ACHN (cell line): ENCODE measurements around the gene DNAJC5G.

ENCODE experiments used
- DNase-seq: peaks from one replicate; pipeline ENCODE4 v3.0.0-alpha.2; 2015
- in situ Hi-C: cut with HindIII; loops from 2 replicates; pipeline ENCODE4 v1.10.0; 2017; ENCODE audit warnings: low sequenced_read_pairs, low pct_ligation_motif_present, low pct_unique_long_range_greater_than_20kb

Gene DNAJC5G, protein sequence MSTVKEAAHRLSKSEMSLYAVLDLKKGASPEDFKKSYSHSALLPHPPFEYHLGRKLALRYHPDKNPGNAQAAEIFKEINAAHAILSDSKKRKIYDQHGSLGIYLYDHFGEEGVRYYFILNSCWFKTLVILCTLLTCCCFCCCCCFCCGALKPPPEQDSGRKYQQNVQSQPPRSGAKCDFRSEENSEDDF

DNA sequence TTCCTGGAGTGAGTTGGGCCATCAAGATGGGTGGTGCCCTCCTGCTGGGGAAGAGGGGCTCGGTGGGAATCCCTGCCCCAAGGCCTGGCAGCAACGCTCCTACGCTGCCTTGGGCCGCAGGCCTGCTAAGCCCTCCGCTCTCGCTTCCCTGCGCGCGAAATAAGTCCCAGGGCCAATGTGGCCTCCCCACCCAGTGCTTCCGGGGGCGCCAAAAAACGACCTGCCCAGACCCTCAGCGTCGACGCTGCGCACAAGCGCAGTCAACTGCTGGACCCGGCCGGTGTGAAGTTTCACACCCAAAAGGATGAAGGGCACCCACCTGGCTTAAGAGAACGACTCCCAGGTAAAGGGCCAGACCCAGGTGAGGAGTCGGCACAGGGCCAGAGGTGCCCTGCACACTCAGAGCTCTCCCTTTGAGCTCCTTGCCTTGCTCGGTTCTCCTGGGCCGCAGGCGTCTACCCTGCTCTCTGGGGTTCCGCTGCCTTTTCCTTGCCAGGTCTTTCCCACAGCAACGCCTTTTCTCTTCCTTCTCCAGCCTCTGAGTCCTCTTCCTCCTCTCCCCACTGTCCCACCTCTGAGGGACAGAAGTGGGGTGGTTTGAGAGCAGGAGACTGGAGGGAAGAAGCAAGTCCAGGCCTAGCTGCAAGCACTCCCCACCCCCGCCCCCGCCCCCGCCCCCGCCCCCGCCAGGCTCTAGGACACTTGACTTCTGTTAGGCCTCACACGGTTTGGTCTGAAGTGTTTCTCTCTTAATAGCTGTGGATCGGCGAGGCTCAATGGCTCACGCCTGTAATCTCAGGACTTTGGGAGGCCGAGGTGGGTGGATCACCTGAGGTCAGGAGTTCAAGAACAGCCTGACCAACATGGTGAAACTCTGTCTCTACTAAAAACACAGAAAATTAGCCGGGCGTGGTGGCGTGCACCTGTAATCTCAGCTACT lies at the start of gene DNAJC5G:
DNAJC5G (plus strand) TSS at position 223 of the 940 bp plus-strand sequence. CDS start 1,296 bp downstream, outside the sequence.
- DNase-seq = no peak
- in situ Hi-C loops = no loop called here

DNA sequence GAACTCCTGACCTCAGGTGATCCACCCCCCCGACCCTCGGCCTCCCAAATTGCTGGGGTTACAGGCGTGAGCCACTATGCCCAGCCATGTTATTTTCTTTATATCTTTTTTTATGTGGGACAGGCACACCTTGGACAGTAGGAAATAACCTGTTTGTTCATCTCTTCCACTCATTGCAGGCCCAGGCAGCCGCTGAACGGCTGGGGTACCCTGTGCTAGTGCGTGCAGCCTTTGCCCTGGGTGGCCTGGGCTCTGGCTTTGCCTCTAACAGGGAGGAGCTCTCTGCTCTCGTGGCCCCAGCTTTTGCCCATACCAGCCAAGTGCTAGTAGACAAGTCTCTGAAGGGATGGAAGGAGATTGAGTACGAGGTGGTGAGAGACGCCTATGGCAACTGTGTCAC lies 49.7 kb upstream of the DNAJC5G start:
- in situ Hi-C loops = no loop called here
- DNase-seq = no peak

DNA sequence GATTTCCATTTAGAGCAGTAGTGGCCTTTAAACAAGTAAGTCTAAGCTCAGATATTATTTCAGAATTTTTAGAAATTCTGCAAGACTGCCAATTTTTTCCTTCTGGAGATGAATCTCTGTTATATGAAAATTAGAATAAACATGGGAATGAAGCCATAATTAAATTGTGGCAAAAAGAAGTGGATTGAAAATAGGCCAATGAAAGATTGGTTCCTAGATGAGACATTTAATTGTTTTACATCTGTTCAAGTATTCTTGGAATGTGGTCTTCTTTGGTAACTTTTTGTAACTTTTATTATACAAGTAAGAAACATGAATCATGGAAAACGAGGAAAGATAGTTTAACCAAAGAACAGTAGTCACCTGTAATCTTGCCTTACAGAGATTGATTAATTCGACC lies 47.7 kb upstream of the DNAJC5G start:
- in situ Hi-C loops = no loop called here
- DNase-seq = no peak

DNA sequence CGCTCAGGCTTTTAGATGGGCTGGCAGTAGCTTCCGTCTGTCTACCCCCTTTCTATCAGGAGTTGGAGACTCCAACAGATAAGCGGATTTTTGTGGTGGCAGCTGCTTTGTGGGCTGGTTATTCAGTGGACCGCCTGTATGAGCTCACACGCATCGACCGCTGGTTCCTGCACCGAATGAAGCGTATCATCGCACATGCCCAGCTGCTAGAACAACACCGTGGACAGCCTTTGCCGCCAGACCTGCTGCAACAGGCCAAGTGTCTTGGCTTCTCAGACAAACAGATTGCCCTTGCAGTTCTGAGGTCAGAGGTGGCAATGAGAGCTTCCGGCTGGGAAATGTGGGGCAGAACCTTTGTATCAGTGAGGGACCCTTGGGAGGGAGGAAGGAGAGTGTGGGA lies 43.3 kb upstream of the DNAJC5G start:
- in situ Hi-C loops = no loop called here

DNA sequence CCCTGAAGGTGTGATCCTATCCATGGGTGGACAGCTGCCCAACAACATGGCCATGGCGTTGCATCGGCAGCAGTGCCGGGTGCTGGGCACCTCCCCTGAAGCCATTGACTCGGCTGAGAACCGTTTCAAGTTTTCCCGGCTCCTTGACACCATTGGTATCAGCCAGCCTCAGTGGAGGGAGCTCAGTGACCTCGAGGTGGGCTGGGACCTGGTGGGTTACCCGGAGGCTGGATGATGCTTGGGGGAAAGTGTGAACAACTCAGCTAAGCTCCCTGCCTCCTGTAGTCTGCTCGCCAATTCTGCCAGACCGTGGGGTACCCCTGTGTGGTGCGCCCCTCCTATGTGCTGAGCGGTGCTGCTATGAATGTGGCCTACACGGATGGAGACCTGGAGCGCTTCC lies 41.9 kb upstream of the DNAJC5G start:
- in situ Hi-C loops = no loop called here
- no peak for DNase-seq

More for the DNA sequence above, 43.3 kb upstream of the DNAJC5G start:
- no peak for DNase-seq

DNA sequence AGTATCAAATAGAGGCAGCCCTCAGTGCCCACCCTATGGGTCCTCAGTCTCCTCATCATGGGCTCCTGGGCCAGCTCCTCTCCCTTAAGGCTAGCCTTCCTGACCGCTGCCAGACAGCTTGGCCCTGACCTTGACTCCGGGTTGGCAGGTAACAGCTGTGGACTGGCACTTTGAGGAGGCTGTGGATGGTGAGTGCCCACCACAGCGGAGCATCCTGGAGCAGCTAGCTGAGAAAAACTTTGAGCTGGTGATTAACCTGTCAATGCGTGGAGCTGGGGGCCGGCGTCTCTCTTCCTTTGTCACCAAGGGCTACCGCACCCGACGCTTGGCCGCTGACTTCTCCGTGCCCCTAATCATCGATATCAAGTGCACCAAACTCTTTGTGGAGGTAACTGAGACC lies 39.1 kb upstream of the DNAJC5G start:
- in situ Hi-C loops = no loop called here
- no peak for DNase-seq

DNA sequence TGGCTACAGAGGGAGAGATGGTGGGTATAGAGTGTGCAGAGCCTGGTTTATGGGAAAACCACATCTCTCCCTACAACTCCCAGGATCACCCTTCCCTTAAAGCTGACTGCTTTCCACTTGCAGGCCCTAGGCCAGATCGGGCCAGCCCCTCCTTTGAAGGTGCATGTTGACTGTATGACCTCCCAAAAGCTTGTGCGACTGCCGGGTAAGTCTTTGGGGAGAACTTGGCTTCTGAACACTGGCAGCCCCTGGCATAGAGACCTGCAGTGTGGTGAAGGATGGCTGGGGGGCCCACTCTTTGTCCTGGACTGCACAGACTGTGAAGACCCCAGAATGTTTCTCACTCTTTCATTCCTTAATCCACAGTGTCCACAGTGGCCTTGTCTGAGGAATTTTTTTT lies 38.6 kb upstream of the DNAJC5G start:
- in situ Hi-C loops = no loop called here
- DNase-seq = no peak

DNA sequence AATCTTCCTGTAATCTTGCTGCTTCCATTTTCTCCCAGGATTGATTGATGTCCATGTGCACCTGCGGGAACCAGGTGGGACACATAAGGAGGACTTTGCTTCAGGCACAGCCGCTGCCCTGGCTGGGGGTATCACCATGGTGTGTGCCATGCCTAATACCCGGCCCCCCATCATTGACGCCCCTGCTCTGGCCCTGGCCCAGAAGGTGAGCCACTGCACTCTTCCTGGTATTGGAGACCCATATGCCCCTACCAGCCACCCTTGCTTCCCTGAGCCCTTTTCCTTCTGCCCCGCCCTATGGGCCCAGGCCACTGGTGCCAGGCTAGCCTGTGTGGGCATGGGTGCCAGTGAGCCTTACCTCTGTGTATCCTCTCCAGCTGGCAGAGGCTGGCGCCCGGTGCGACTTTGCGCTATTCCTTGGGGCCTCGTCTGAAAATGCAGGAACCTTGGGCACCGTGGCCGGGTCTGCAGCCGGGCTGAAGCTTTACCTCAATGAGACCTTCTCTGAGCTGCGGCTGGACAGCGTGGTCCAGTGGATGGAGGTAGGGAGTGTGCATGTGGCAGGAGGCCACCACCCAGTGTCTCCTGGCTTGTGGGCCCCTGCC lies 37.8 kb upstream of the DNAJC5G start:
- no peak for DNase-seq
- in situ Hi-C loops = no loop called here

DNA sequence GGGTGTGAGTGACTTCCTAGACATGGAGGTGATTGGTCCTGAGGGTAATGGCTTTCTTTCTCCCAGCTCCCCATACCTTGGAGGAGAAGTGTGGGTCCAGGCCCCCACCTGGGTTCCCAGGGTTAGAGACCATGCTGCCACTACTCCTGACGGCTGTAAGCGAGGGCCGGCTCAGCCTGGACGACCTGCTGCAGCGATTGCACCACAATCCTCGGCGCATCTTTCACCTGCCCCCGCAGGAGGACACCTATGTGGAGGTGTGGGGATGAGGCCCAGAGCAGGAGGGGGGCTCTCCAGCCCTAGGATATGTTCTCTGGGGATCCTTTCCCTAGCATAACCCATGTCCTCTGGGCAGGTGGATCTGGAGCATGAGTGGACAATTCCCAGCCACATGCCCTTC lies 36.3 kb upstream of the DNAJC5G start:
- in situ Hi-C loops = no loop called here
- no peak for DNase-seq

DNA sequence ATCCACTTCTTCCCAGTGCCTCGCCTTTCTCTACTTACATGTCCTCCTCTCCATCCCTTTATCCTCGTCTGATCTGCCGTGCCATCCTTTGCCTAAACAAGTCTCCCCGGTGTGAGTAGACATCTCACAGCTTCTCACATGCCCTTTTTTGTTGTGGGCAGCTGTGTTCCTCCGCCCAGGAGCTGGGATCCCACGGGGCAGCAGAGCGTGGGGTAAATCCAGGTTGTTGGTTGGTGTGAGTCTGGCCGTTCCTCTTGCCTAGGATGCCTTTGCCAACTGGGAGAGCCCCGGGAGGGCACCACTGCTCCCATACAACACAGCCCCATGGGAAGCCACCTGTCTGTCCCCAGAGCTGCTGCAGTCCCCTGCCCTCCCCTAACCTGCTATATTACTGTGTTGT lies 34.8 kb upstream of the DNAJC5G start:
- no peak for DNase-seq
- in situ Hi-C loops = no loop called here

DNA sequence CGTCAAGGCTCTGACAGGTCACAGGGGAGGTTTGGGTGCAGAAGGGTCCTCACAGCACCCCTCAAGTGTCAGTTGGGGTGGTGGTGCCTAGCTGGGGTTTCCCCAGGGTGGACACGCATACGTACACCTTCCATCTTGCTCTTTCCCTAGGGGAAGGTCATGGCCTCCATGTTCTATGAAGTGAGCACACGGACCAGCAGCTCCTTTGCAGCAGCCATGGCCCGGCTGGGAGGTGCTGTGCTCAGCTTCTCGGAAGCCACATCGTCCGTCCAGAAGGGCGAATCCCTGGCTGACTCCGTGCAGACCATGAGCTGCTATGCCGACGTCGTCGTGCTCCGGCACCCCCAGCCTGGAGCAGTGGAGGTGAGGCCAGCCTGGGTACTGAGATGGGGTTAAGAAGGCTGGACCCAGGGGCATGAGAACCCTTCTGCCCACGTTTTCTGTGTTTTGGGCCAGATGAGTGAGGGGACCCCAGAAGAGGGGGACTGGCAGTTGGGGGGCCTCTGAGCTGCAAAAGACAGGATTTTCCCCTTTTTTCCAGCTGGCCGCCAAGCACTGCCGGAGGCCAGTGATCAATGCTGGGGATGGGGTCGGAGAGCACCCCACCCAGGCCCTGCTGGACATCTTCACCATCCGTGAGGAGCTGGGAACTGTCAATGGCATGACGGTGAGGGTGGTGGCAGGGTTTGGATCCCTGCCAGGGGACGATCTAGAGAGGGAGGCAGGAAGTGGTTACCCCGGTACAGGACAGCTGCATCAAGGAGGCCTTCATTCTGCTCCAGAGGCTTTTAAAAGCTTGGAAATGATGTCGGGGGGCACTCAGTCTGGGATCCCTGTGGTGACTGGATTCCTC lies 33.2 kb upstream of the DNAJC5G start:
- in situ Hi-C loops = no loop called here
- DNase-seq = no peak

DNA sequence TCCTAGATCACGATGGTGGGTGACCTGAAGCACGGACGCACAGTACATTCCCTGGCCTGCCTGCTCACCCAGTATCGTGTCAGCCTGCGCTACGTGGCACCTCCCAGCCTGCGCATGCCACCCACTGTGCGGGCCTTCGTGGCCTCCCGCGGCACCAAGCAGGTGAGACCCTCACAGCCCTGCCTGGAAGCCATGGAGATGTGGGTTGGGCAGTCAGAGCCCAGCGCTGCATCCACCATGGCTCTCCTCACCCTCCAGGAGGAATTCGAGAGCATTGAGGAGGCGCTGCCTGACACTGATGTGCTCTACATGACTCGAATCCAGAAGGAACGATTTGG lies 32.6 kb upstream of the DNAJC5G start:
- DNase-seq = no peak
- in situ Hi-C loops = no loop called here

DNA sequence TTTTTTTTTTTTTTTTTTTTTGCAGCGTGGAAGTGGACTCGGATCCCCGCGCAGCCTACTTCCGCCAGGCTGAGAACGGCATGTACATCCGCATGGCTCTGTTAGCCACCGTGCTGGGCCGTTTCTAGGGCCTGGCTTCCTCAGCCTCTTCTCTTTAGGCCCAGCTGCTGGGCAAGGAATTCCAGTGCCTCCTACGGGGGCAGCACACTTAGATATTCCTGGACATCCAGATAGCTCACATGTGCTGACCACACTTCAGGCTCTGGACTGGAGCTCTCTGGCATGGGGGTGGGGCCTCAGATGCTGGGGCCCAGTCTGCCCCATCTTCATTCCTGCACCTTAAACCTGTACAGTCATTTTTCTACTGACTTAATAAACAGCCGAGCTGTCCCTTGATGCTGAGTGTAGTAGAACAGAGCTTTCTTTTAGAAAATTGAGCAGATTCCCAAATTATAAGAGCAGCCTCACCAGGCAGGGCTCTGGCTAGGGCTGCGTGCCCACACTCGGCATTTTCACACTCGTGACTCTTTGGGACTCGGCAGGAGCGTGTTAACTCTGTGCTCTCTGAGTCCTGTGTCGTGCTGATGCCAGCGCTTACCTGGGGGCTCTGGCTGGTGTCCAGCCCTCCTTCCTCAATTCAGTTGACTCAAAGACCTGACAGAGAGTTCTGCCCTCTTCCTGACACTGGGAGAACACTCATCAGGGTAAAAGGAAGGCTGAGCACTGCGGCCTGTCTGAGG lies 31.7 kb upstream of the DNAJC5G start:
- no peak for DNase-seq
- in situ Hi-C loops = no loop called here

DNA sequence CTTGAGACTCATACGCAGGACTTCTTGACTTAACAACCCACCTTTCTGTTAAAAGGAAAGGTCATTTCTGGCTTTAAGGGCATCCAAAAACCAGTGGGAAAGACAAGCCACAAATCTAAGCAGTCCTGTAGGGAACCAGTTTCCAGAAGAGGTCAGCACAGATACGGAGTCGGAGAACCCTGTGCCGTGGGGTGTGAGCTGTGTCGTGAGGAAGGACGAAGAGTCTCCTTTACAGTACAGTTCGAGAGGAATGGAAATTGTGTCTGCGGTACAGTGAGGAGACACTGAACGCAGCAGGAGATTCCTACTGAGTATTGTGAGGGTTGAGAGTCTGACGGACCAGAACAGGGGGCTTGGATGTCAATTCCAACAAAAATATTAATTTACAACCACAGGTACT lies 30.1 kb upstream of the DNAJC5G start:
- DNase-seq = no peak
- in situ Hi-C loops = no loop called here

DNA sequence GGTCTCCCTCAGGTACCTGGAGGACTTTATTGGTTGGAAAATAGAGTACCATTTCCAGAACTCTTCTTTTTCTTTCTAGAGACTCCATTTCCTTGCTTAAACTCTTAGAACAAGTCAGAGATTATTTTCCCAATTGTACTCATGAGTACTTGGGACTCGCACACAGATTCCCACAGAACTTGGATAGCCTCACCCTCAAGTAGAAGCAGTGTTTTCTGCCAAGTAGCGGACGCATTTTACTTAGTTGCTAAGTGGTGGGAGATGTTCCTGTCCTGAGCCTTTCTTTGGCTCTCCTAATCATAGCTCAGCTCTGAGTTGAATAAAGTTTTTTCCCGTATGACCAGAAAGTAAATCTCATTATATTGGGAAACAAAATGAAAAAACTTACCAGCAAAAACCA lies 29.6 kb upstream of the DNAJC5G start:
- in situ Hi-C loops = no loop called here
- DNase-seq = no peak

DNA sequence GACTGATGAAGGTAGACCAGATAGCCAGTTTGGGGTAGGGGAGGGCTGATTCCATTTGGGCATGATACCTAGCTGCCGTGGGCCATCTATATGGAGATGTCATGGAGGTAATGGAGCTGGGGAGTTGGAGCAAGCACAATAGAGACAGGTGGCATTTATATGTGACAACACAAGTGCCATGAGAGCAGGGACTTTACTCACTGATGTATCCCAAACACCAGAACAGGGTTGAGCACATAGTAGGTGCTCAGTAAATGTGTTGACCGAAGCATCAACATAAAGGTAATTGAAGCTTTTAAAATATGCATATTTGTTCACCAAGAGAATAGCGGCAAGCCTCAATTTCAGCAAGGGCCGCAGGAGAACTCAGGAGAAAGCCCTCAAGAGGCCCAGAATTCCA lies 27.3 kb upstream of the DNAJC5G start:
- DNase-seq = no peak
- in situ Hi-C loops = no loop called here

DNA sequence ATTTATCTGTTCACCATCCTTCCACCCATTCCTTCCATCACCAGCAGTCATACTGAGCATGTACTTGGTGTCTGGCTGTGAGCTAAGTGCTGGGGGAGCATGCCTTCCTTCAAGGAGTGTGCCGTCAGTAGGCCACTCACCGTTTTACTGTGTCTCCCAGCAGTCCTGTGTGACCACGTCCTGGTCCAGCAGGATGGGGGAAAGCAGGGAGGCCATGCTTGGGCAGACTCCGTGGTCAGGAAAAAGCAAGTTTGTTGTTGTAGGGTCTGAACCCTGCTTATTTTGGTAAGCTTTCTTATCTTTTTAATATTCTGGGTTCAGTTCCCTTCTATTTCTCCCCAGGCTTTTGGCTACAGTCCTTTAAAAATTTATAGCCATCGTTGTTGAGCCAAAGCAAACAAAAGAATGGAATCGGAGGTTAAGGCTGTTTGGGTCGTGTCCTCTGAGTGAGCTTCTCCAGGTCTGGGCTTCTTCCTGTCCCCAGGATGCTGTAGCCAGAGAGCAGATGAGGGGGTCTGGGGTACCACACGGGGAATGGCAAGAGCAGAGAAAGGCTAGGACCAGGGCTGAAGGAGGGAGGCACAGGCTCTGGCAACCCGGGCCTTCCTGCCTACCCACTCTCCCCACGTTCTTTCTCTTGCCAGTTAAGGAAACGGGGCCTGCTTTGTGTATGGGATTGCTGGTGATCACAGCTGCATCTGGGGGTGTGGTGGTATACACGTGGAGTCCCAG lies 25.9 kb upstream of the DNAJC5G start:
- no peak for DNase-seq
- in situ Hi-C loops = no loop called here
